SJCRH30 (cell line): ENCODE results near the gene CNTN4. TPM values are rescaled to one million over a fixed set of nuclear protein-coding genes. Genes with fewer than 3 reads are reported as not detected.

Experiments
- DNase-seq, 2 experiments: peaks; one replicate each; pipeline ENCODE4 v3.0.0-alpha.2; 2015 to 2020
- H3K27ac ChIP-seq: fragments of 250-450 bp; sonication (Bioruptor Pico); 2 replicates; pipeline ENCODE4 v1.5.1; 2020; ENCODE audit warnings: mild to moderate bottlenecking, moderate library complexity
- H3K27me3 ChIP-seq: fragments of 250-450 bp; sonication (Bioruptor Pico); 2 replicates; pipeline ENCODE4 v1.5.1; 2020; ENCODE audit warnings: mild to moderate bottlenecking, moderate library complexity
- H3K36me3 ChIP-seq: fragments of 250-450 bp; sonication (Bioruptor Pico); 2 replicates; pipeline ENCODE4 v1.5.1; 2020; ENCODE audit warnings: mild to moderate bottlenecking, moderate library complexity
- H3K4me1 ChIP-seq: fragments of 250-450 bp; sonication (Bioruptor Pico); 2 replicates; pipeline ENCODE4 v1.5.1; 2020; ENCODE audit warnings: mild to moderate bottlenecking, moderate library complexity
- H3K4me3 ChIP-seq: fragments of 250-450 bp; sonication (Bioruptor Pico); 2 replicates; pipeline ENCODE4 v1.5.1; 2020; ENCODE audit warnings: mild to moderate bottlenecking, moderate library complexity
- H3K9me3 ChIP-seq: fragments of 250-450 bp; sonication (Bioruptor Pico); replicated peaks from 2 replicates; pipeline ENCODE4 v1.5.1; 2020; ENCODE audit warnings: mild to moderate bottlenecking, moderate library complexity
- total RNA-seq: library from RNA; depleted of rRNA; stranded (reverse); fragments of >200 nt; shearing (Covaris generic); gene quantifications from 2 replicates; pipeline ENCODE4 v1.2.3, GENCODE V29; 2014

CNTN4 gene
- total RNA-seq, 1 experiment from 2014 or later, result 7.6 TPM

GRCh38 chr3:2643606-2644005, 544.9 kb downstream of the CNTN4 start:
- Histone ChIP-seq H3K9me3 (no peaks in the 10 kb centered on the region), H3K27ac (no peak overlapping the region), H3K36me3 (no peaks in the 10 kb centered on the region), H3K4me3 (no peak overlapping the region), H3K27me3 (no peaks in the 10 kb centered on the region), H3K4me1 (no peaks in the 10 kb centered on the region)
- no peak for DNase-seq

GRCh38 chr3:2645001-2645400, 546.3 kb downstream of the CNTN4 start:
- no peak overlapping the region for H3K4me3 ChIP-seq
- H3K27ac ChIP-seq, result no peak overlapping the region
- no peaks in the 10 kb centered on the region for H3K9me3 ChIP-seq
- no peak for DNase-seq
- no peaks in the 10 kb centered on the region for H3K36me3 ChIP-seq
- no peaks in the 10 kb centered on the region for H3K4me1 ChIP-seq
- H3K27me3 ChIP-seq, result no peaks in the 10 kb centered on the region

GRCh38 chr3:2650746-2651145, 552.1 kb downstream of the CNTN4 start:
- Histone ChIP-seq H3K27me3 (no peaks in the 10 kb centered on the region), H3K36me3 (no peaks in the 10 kb centered on the region), H3K4me1 (no peaks in the 10 kb centered on the region), H3K4me3 (no peak overlapping the region), H3K9me3 (no peaks in the 10 kb centered on the region), H3K27ac (no peak overlapping the region)
- no peak for DNase-seq

GRCh38 chr3:2652386-2652785, 553.7 kb downstream of the CNTN4 start:
- Histone ChIP-seq H3K4me1 (no peaks in the 10 kb centered on the region), H3K36me3 (no peaks in the 10 kb centered on the region), H3K4me3 (no peak overlapping the region), H3K27ac (no peak overlapping the region), H3K27me3 (no peaks in the 10 kb centered on the region), H3K9me3 (no peaks in the 10 kb centered on the region)
- DNase-seq, result no peak

- H3K36me3 ChIP-seq, result no peaks in the 10 kb centered on the region
- H3K27ac ChIP-seq, result no peak overlapping the region
- H3K4me1 ChIP-seq, result no peaks in the 10 kb centered on the region
- DNase-seq, result no peak
- no peaks in the 10 kb centered on the region for H3K9me3 ChIP-seq
- no peak overlapping the region for H3K4me3 ChIP-seq
- H3K27me3 ChIP-seq, result no peaks in the 10 kb centered on the region
Measured at GRCh38 chr3:2653706-2654105, 555.0 kb downstream of the CNTN4 start.

- no peaks in the 10 kb centered on the region for H3K9me3 ChIP-seq
- no peaks in the 10 kb centered on the region for H3K27me3 ChIP-seq
- no peaks in the 10 kb centered on the region for H3K4me1 ChIP-seq
- H3K36me3 ChIP-seq, result no peaks in the 10 kb centered on the region
- no peak for DNase-seq
- H3K4me3 ChIP-seq, result no peak overlapping the region
- no peak overlapping the region for H3K27ac ChIP-seq
Measured at GRCh38 chr3:2655229-2655701, 556.6 kb downstream of the CNTN4 start.

- Histone ChIP-seq H3K27me3 (no peaks in the 10 kb centered on the region), H3K9me3 (no peaks in the 10 kb centered on the region), H3K27ac (no peak overlapping the region), H3K4me1 (no peaks in the 10 kb centered on the region), H3K36me3 (no peaks in the 10 kb centered on the region), H3K4me3 (no peak overlapping the region)
- DNase-seq, result no peak
Measured at GRCh38 chr3:2656806-2657777, 558.4 kb downstream of the CNTN4 start.

GRCh38 chr3:2657971-2658370, 559.3 kb downstream of the CNTN4 start:
- H3K27ac ChIP-seq, result no peak overlapping the region
- H3K9me3 ChIP-seq, result no peaks in the 10 kb centered on the region
- H3K4me1 ChIP-seq, result no peaks in the 10 kb centered on the region
- DNase-seq, result no peak
- no peak overlapping the region for H3K4me3 ChIP-seq
- H3K36me3 ChIP-seq, result no peaks in the 10 kb centered on the region
- H3K27me3 ChIP-seq, result no peaks in the 10 kb centered on the region

- Histone ChIP-seq H3K36me3 (no peaks in the 10 kb centered on the region), H3K27ac (no peak overlapping the region), H3K27me3 (no peaks in the 10 kb centered on the region), H3K4me3 (no peak overlapping the region), H3K4me1 (no peaks in the 10 kb centered on the region), H3K9me3 (no peaks in the 10 kb centered on the region)
- no peak for DNase-seq
Measured at GRCh38 chr3:2659896-2660295, 561.2 kb downstream of the CNTN4 start.

- H3K4me1 ChIP-seq, result no peaks in the 10 kb centered on the region
- no peak overlapping the region for H3K4me3 ChIP-seq
- no peak overlapping the region for H3K27ac ChIP-seq
- DNase-seq, result no peak
- no peaks in the 10 kb centered on the region for H3K27me3 ChIP-seq
- no peaks in the 10 kb centered on the region for H3K36me3 ChIP-seq
- no peaks in the 10 kb centered on the region for H3K9me3 ChIP-seq
Measured at GRCh38 chr3:2661078-2661477, 562.4 kb downstream of the CNTN4 start.

- no peaks in the 10 kb centered on the region for H3K4me1 ChIP-seq
- DNase-seq, result no peak
- no peaks in the 10 kb centered on the region for H3K27me3 ChIP-seq
- H3K36me3 ChIP-seq, result no peaks in the 10 kb centered on the region
- no peaks in the 10 kb centered on the region for H3K9me3 ChIP-seq
- H3K4me3 ChIP-seq, result no peak overlapping the region
- H3K27ac ChIP-seq, result no peak overlapping the region
Measured at GRCh38 chr3:2677501-2677900, 578.8 kb downstream of the CNTN4 start.

- H3K27ac ChIP-seq, result no peak overlapping the region
- no peaks in the 10 kb centered on the region for H3K27me3 ChIP-seq
- DNase-seq, result no peak
- H3K4me3 ChIP-seq, result no peak overlapping the region
- no peaks in the 10 kb centered on the region for H3K9me3 ChIP-seq
- H3K4me1 ChIP-seq, result no peaks in the 10 kb centered on the region
- H3K36me3 ChIP-seq, result no peaks in the 10 kb centered on the region
Measured at GRCh38 chr3:2680236-2680635, 581.6 kb downstream of the CNTN4 start.

GRCh38 chr3:2684046-2684445, 585.4 kb downstream of the CNTN4 start:
- Histone ChIP-seq H3K4me1 (no peaks in the 10 kb centered on the region), H3K4me3 (no peak overlapping the region), H3K36me3 (no peaks in the 10 kb centered on the region), H3K27ac (no peak overlapping the region), H3K27me3 (no peaks in the 10 kb centered on the region), H3K9me3 (no peaks in the 10 kb centered on the region)
- DNase-seq, result no peak

GRCh38 chr3:2686816-2687502, 588.3 kb downstream of the CNTN4 start:
- Histone ChIP-seq H3K27ac (no peak overlapping the region), H3K36me3 (no peaks in the 10 kb centered on the region), H3K9me3 (no peaks in the 10 kb centered on the region)

GRCh38 chr3:2697589-2697988, 598.9 kb downstream of the CNTN4 start:
- no peak for DNase-seq

More at GRCh38 chr3:2686816-2687502, 588.3 kb downstream of the CNTN4 start:
- Histone ChIP-seq H3K4me1 (no peaks in the 10 kb centered on the region), H3K27me3 (no peaks in the 10 kb centered on the region), H3K4me3 (no peak overlapping the region)
- no peak for DNase-seq

More at GRCh38 chr3:2697589-2697988, 598.9 kb downstream of the CNTN4 start:
- Histone ChIP-seq H3K27me3 (no peaks in the 10 kb centered on the region), H3K4me1 (no peaks in the 10 kb centered on the region), H3K4me3 (no peak overlapping the region), H3K36me3 (no peaks in the 10 kb centered on the region), H3K9me3 (no peaks in the 10 kb centered on the region), H3K27ac (no peak overlapping the region)
